ENCODE data around the gene TNN. TPM values are rescaled to one million over a fixed set of nuclear protein-coding genes. Genes with fewer than 3 reads are reported as not detected.

Gene TNN
- total RNA-seq, 1 experiment from 2014 or later = 0.11 TPM

- H2BK120ac ChIP-seq (ENCODE audit: low read depth, low read length, poor library complexity, severe bottlenecking) = no peak overlapping the region
- H3T11ph ChIP-seq (ENCODE audit: low read length) = no peak overlapping the region
- no peak overlapping the region for H2AK5ac ChIP-seq (ENCODE audit: insufficient read length, low read length)
- no peak for DNase-seq
- no peaks in the 10 kb centered on the region for H3K23me2 ChIP-seq (ENCODE audit: insufficient read length, low read depth, low read length, poor library complexity, severe bottlenecking)
- H3K4me1 ChIP-seq (ENCODE audit: insufficient read depth, low read length) = no peaks in the 10 kb centered on the region
- no peak overlapping the region for H3K27ac ChIP-seq (ENCODE audit: insufficient read length, low read depth, low read length)
- peaks cover 8% of the 10 kb centered on the region for H3K27me3 Mint-ChIP-seq (ENCODE audit: low read depth)
- H4K20me1 ChIP-seq (ENCODE audit: control insufficient read depth, insufficient read depth, insufficient read length) = no peaks in the 10 kb centered on the region
- WGBS (ENCODE audit: extremely low coverage, insufficient read length, low lambda C conversion rate) = no CpG with 5 or more reads among the region's 6 CpGs
- H2BK5ac ChIP-seq (ENCODE audit: insufficient read length, low read length) = no peak overlapping the region
- no peak overlapping the region for H3K4me3 Mint-ChIP-seq
- no peak overlapping the region; a peak in 1 of 7 replicates for H3K27ac Mint-ChIP-seq
- H3K27me3 ChIP-seq (ENCODE audit: insufficient read depth, low read length) = no peaks in the 10 kb centered on the region
- peaks cover 0 to 3% of the 10 kb centered on the region in 2 experiments; a peak in 2 of 4 replicates for H3K4me1 Mint-ChIP-seq
- no peak overlapping the region for H3K4me2 ChIP-seq (ENCODE audit: insufficient read depth, insufficient read length, low read length)
- H3K56ac ChIP-seq (ENCODE audit: insufficient read length, low read depth, low read length) = no peak overlapping the region
- no peak overlapping the region for H3K4ac ChIP-seq (ENCODE audit: low read depth, low read length)
- no peak overlapping the region for H4K8ac ChIP-seq (replicated peaks; ENCODE audit: insufficient read length, low read depth, low read length)
- H3K36me3 Mint-ChIP-seq (ENCODE audit: insufficient read depth in 1 of 3, low read depth in 3 of 3) = peaks cover 0 to 7% (median 4%) of the 10 kb centered on the region in 3 experiments; a peak in 4 of 7 replicates
- H3K9ac ChIP-seq (ENCODE audit: extremely low read depth, insufficient read length, low read length) = no peak overlapping the region
- H4K5ac ChIP-seq (ENCODE audit: insufficient read length, low read depth, low read length) = no peak overlapping the region
- H3K18ac ChIP-seq (ENCODE audit: insufficient read length, low read depth, low read length) = no peak overlapping the region
- no peak overlapping the region for H3K23ac ChIP-seq (ENCODE audit: insufficient read length, low read depth, low read length)
- H4K91ac ChIP-seq (ENCODE audit: insufficient read length, low read depth, low read length) = no peak overlapping the region
- no peak overlapping the region for H2BK20ac ChIP-seq (ENCODE audit: low read depth, low read length, poor library complexity, severe bottlenecking)
- H2AFZ ChIP-seq (ENCODE audit: low read length) = no peak overlapping the region
- no peak overlapping the region for H3K14ac ChIP-seq (ENCODE audit: insufficient read depth, low read length)
- no peaks in the 10 kb centered on the region; a peak in 1 of 5 replicates for H3K9me3 Mint-ChIP-seq
- no peak for TF ChIP-seq CTCF (conservative IDR thresholded peaks at IDR 0.05)
- no peaks in the 10 kb centered on the region for H3K79me2 ChIP-seq (ENCODE audit: insufficient read depth, low read length)
- no peak overlapping the region for H2BK15ac ChIP-seq (ENCODE audit: low read depth, low read length)
- H3K9me3 ChIP-seq (ENCODE audit: control insufficient read depth, low read depth, low read length) = no peaks in the 10 kb centered on the region
- H2BK12ac ChIP-seq (ENCODE audit: insufficient read length, low read depth, low read length) = no peak overlapping the region
- no peaks in the 10 kb centered on the region for H3K79me1 ChIP-seq (ENCODE audit: insufficient read depth, low read depth, low read length, poor library complexity, severe bottlenecking)
Observed at GRCh38 chr1:175158170-175158591, 90.5 kb downstream of the TNN start.
